NCI-H748 (cell line): ENCODE measurements around the gene R3HDML.

Experiments used
- DNase-seq: peaks from one replicate; lab custom pipeline; 2025; ENCODE audit not compliant: unreplicated experiment; lab: John Stamatoyannopoulos, UW

R3HDML gene

DNA sequence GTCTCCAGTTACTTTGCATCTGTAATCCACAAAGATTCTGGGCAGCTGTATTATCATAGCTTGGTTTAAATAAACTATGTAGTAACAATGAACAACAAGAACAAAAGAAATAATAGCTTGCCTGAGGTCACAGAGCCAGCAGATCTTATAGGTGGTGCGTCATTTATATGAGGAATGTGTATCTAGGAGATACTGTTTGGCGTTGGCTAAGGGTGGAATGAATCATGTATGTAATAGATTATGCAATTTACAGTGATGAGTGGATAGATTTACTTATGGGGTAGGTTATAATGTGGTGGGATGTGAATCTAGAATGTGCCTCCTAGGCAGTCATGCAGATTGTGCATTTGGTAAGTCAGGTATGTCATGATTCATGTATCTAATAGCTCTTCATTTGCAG, 61.5 kb downstream of the R3HDML start:
- no peak for DNase-seq

DNA sequence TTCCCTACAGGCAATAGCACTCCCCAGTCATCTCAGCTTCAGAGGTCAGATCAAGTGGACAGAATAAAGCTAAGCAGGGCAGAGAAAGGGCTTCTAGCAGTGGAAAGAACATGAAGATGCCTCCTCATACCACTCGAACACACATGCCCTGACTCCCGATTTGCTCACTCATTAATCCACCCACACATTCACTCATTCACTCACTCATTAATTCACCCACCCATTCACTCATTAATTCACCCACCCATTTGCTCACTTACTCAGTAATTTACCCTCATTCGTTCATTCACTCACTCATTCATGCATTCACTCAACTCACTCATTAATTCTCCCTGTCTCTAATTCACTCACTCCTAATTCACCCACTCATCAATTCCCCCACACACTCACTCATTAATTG, 62.6 kb downstream of the R3HDML start:
- DNase-seq = no peak

DNA sequence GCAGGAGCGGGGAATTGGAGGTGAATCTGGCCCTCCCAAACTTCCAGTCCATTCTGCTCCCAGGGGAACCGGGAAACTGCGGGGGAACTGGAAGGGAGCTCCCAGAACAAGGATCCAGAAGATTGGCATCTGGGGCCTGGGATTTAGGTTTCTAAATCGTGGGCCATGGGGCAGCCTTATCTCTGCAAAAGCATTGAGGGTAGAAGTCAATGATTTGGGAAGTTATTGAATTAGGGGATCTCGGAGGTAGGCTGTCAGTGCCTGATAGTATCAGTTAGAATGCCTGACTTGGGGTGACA, 63.8 kb downstream of the R3HDML start:
- DNase-seq = no peak
